ENCODE measurements around the gene HIPK3.

HIPK3 gene

GRCh38 chr11:33390944-33391892 lies 134.0 kb downstream of the HIPK3 start:
- DNase-seq (ENCODE audit: low spot score), result no peak

- DNase-seq (ENCODE audit: low spot score), result no peak
Observed at GRCh38 chr11:33391893-33392251, 134.7 kb downstream of the HIPK3 start.

- no peak for DNase-seq (ENCODE audit: low spot score)
Observed at GRCh38 chr11:33394431-33395109, 137.4 kb downstream of the HIPK3 start.

DNA sequence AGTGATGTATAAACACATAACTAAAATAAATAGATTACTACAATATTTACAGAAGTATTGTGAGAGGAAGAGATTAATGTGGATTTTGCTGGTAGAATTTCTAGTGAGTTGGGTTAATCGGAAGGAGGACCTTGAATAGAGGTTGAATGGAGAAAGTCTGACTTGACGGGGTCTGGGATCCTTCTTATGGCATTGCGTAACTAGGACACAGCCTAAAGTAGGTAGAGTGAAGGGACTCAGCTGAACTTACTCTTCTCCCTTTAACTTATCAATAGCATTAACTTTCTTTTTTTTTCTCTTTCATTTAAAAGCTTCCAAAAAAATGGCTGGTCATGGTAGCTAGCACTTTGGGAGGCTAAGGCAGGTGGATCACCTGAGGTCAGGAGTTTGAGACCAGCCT lies 139.2 kb downstream of the HIPK3 start:
- DNase-seq (ENCODE audit: low spot score), result no peak

- no peak for DNase-seq (ENCODE audit: low spot score)
Observed at GRCh38 chr11:33399421-33399820, 142.2 kb downstream of the HIPK3 start.

DNA sequence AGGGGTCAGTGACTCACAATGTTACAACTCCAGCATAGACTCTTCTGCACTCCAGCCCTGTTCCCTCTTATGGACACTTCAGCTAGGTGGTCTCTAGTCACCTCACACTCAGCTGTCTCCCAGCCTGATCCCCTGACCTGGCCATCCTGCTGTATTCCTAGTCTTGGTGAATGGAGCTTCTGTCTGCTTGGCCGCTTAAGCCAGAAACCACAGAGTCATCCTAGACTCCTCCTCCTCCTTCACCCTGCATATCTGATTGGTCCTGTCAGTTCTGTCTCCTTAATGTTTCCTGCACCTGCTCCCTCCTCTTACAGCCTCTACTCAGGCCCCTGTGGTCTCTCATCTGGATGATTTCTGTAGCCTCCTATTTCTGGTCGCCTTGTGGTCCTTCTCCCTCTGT lies 144.9 kb downstream of the HIPK3 start:
- no peak for DNase-seq (ENCODE audit: low spot score)

DNA sequence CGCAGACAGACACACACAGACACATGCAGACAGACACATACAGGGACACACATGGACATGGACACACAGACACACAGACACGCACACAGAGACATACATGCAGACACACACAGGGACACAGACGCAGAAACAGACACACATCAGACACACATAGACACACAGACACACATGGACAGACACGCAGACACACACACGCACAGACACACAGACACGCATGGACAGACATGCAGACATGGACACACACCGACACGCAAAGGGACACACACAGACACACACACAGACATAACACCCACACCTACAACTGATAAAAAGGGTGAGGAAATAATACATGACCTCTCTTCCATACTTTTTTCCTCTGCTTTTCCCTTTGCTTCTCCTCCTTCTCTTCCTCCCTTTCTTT lies 146.2 kb downstream of the HIPK3 start:
- DNase-seq (ENCODE audit: low spot score), result no peak

DNA sequence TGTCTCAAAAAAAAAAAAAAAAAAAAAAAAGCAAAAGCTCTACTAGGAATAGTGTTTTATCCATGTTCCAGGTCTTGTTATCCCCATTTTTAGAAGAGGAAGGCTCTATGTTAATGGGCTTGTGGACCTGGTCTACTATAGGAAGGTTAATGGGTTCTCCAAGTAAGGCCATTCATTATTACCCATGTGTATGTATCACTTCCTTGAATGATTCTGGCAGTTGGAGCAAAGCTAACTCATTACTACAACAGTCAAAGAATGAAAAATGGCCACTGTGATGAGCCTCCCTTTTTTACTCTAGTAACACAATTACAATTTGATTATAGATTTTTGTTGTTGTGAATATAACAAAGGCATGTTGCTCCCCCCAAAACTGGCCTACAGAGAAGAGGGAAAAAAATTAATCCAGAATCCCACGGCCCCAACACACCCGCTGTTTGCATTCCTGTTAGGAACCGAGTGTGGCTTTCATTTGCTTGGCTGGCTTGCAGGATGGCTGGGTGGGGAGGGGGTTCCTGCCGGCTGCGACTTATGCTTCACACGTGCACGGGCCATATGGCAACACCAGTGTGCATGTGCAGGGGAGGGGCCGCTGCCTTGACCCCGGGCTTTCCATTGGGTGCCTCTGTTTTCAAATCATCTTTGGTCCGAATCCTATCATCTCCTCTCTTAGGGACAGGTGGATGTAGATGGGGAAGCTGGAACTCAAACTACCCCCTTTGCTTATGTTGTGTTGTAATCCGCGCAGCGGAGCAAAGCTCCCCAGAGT lies 148.8 kb downstream of the HIPK3 start:
- DNase-seq (ENCODE audit: low spot score), result no peak

Data from AG20443 (cell line).